Spleen (tissue), 7 donors: Measurements from ENCODE around the gene FUT9.

ENCODE experiments used
- CTCF ChIP-seq, 11 experiments: fragments of 200-600 bp in 7 of 11; fragments of 450-650 bp in 4 of 11; sonication (generic) in 4 of 11; IDR thresholded peaks in 8 of 11; conservative IDR thresholded peaks in 3 of 11; 1 replicate in 7 of 11; 2 replicates in 4 of 11; pipeline versions ENCODE4 v1.4.0 to v1.8.0; 2016 to 2021; ENCODE audit warnings: antibody characterized with exemption in 11 of 11, inconsistent platforms in 4 of 11, mild to moderate bottlenecking in 1 of 11
- POLR2A ChIP-seq, 3 donors: fragments of 450-650 bp; IDR thresholded peaks; one replicate each; pipeline ENCODE4 v1.5.1; 2017; ENCODE audit warnings: antibody characterized with exemption in 3 of 3, mild to moderate bottlenecking in 1 of 3
- POLR2AphosphoS5 ChIP-seq, 3 donors: sonication (generic); formaldehyde crosslinking; IDR thresholded peaks; one replicate each; pipeline ENCODE4 v1.5.1; 2017; ENCODE audit warnings: antibody characterized with exemption in 3 of 3
- donor health status: DM: no; HTN: no; CAD: no; lungs with moderate emphysema.
- donor health status: DM: no; HTN: no; CAD: no.
- donor health status: DM: no; HTN: no; CAD: no.

- TF ChIP-seq CTCF (IDR thresholded peaks at IDR 0.05 in 8 of 11, conservative IDR thresholded peaks at IDR 0.05 in 3 of 11) (no peak), POLR2A (IDR thresholded peaks at IDR 0.05) (no peak), POLR2AphosphoS5 (IDR thresholded peaks at IDR 0.05) (no peak)
Measured at GRCh38 chr6:96194675-96195074, 178.9 kb downstream of the FUT9 start.
